GM12872 (cell line): Measurements from ENCODE around the gene TSPAN7.

Experiments
- TF ChIP-seq, protein P1 (sequence below): IDR thresholded peaks from 3 replicates; pipeline ENCODE4 v1.5.1; 2011; ENCODE audit warnings: low read depth, mild to moderate bottlenecking, low read length, moderate library complexity; ENCODE audit not compliant: insufficient read depth

Gene TSPAN7

GRCh38 chrX:38649221-38649620 lies 87.9 kb downstream of the TSPAN7 start:
- TF ChIP-seq, protein P1, sequence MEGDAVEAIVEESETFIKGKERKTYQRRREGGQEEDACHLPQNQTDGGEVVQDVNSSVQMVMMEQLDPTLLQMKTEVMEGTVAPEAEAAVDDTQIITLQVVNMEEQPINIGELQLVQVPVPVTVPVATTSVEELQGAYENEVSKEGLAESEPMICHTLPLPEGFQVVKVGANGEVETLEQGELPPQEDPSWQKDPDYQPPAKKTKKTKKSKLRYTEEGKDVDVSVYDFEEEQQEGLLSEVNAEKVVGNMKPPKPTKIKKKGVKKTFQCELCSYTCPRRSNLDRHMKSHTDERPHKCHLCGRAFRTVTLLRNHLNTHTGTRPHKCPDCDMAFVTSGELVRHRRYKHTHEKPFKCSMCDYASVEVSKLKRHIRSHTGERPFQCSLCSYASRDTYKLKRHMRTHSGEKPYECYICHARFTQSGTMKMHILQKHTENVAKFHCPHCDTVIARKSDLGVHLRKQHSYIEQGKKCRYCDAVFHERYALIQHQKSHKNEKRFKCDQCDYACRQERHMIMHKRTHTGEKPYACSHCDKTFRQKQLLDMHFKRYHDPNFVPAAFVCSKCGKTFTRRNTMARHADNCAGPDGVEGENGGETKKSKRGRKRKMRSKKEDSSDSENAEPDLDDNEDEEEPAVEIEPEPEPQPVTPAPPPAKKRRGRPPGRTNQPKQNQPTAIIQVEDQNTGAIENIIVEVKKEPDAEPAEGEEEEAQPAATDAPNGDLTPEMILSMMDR, result no peak

- TF ChIP-seq, protein P1, result no peak
Measured at GRCh38 chrX:38649674-38650647, 88.6 kb downstream of the TSPAN7 start.

DNA sequence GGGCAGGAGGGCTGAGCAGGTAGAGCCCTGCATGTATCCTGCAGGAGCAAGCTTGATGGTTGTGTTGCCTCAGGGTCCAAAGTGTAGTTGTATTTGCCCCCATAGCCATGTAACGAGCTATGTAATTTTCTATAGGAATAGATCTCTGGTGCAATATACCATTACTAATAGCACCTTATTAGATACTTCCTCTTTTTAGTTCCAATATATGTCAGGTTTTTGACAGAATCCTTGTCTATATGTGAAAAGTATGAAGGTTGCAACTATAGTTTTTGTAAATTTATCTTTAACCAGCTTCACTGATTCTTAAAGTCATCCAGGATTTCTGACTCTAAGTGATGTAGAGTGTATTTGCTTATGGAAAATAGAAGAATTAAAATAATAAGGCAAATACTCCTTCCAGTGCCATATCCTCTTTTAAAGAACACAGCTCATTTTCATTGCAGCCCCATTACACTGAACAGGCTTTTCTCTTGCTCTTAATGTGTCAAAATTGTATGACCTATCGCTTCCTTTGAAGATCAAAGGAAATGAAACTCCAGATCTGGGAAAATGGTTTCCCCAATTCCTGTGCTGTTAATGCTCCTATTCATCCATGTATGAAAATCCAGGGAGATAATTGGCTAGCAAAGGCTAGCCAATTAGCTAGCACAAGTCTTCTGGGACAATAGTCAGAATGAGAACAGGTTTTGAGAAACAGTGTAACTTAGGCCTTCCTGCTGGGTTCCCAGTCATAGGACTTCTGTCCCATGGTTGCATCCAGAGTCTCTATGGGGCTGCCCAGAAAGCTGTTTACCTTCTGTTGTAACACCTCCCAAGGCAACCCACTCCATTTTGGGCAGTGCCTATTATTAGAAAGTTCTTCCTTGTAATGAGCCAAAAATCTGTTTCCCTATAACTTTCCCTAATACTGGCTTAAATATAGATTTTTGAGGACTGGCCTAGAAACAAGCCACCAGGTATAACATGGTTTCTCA lies 90.6 kb downstream of the TSPAN7 start:
- TF ChIP-seq, protein P1, result no peak

- TF ChIP-seq, protein P1, result no peak
Measured at GRCh38 chrX:38652934-38653442, 91.6 kb downstream of the TSPAN7 start.

DNA sequence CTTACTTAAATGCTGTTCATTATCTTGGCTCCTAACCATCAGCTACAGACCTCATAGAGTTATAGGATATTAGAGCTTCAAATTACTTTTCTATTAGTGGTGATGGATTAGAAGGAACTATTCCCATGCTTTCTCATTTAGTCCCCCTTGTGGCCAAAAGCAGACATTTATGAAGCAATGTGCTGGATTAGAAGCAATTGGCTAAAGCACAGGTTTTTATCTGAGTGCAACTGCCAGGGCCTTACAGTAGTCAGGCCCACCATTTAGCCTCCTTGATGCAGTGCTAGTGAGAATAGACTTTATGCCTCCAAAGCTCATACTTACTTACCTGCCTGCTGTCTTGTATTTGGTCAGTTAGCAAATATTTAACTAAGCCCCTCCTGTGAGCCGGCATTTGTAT lies 93.0 kb downstream of the TSPAN7 start:
- TF ChIP-seq, protein P1, result peak; percentile 42; the same call in 2 of the 3 replicates

GRCh38 chrX:38656350-38656915 lies 95.1 kb downstream of the TSPAN7 start:
- TF ChIP-seq, protein P1, result no peak

DNA sequence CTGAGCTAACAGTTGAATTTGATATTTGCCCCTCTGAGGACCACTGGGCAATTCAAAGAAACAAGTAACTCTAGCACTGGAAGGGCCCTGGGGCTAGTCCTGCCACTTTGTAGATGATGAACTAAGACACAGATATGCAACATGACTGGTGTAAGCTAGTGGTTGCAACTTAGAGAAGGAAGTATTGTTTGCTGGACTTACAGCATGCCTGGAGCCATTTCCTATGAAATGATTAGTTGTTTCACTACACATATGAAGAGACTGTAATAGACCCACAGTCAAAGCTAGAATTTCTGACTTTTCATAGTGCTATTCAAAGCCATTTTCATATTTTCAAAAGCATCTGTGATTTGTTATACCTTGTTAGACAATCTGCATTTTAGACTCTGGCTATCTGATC lies 96.2 kb downstream of the TSPAN7 start:
- TF ChIP-seq, protein P1, result no peak
